GM18873 (cell line): Measurements from ENCODE around the gene S100A16.
"Not testable (repeated sequence)": the region's sequence is repeated elsewhere in the genome, so short reads cannot be mapped to it uniquely, and the experiment has no call there.

Experiments used
- ATAC-seq: cut with Tn5 transposase; IDR thresholded peaks from one replicate; pipeline ENCODE4 v1.9.1; 2021; ENCODE audit warnings: mild to moderate bottlenecking, moderate library complexity, moderate number of reproducible peaks; ENCODE audit not compliant: unreplicated experiment, low FRiP score

The S100A16 gene

GRCh38 chr1:153592748-153593147, 20.2 kb downstream of the S100A16 start:
- no peak for ATAC-seq

- ATAC-seq = no peak
These were observed 24.5 kb downstream of the S100A16 start for GRCh38 chr1:153588482-153588881.

GRCh38 chr1:153588033-153588432, 24.9 kb downstream of the S100A16 start:
- not testable (repeated sequence) for ATAC-seq

- no peak for ATAC-seq
These were observed 25.6 kb downstream of the S100A16 start for GRCh38 chr1:153587314-153587713.

DNA sequence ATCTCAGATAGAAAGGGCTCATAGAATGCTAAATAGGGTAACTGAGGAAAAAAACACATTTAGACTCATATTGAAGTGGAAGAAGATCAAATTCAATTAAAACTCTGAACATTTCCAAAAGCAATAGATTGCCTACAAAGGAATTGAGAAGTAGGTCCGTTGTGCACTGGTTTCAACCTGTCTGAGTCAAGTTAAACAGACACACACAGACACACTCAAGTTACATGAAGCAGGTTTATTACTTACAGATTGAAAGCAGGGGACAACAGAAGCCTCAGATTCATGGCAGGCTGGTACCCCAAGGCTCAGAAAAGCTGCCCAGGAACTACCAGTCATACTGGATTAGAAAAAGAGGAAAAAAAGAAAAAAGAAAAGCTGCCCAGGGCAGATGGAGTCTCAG, 26.6 kb downstream of the S100A16 start:
- ATAC-seq = no peak

DNA sequence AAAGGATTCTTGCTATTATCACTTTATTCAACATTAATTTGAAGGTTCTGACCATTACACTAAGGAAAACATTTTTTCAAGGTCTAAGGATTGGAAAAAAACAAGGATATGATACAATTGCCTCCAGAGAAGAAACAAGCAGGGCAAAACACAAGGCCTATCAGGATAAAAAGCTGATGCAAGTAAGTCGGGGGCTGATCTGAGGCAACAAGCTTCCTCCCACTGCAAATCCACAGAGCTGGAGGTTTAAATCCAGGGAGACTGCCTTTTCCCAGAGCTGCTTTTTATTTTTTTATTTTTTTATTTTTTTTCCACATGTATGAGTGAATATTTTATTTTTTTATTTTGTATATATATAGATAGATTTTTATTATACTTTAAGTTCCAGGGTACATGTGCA, 27.9 kb downstream of the S100A16 start:
- ATAC-seq = no peak

DNA sequence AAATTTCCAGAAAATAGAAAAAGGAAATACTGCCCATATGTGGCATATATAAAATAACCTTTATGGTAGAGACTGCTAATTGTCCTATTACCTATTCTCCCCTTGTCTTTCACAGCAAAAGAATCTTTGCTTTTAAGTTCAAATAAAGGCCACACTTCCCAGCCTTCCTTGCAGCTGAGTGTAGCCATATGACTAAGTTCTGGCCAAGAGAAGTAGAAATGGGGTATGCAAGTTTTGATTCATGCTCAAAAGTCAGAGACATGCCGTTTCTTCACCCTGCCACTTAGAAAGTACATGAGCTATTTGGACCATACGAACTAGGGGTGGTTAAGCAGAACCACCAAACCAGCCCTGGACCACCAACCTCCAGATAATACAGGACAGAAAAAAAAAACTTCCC, 29.0 kb downstream of the S100A16 start:
- no peak for ATAC-seq

GRCh38 chr1:153583514-153583913, 29.4 kb downstream of the S100A16 start:
- not testable (repeated sequence) for ATAC-seq

DNA sequence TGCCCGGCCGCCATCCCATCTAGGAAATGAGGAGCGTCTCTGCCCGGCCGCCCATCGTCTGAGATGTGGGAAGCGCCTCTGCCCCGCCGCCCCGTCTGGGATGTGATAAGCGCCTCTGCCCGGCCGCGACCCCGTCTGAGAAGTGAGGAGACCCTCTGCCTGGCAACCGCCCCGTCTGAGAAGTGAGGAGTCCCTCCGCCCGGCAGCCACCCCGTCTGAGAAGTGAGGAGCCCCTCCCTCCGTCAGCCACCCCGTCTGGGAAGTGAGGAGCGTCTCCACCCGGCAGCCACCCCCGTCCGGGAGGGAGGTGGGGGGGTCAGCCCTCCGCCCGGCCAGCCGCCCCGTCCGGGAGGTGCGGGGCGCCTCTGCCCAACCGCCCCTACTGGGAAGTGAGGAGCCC, 30.1 kb downstream of the S100A16 start:
- ATAC-seq = not testable (repeated sequence)

- no peak for ATAC-seq
These were observed 34.0 kb downstream of the S100A16 start for GRCh38 chr1:153578936-153579335.

DNA sequence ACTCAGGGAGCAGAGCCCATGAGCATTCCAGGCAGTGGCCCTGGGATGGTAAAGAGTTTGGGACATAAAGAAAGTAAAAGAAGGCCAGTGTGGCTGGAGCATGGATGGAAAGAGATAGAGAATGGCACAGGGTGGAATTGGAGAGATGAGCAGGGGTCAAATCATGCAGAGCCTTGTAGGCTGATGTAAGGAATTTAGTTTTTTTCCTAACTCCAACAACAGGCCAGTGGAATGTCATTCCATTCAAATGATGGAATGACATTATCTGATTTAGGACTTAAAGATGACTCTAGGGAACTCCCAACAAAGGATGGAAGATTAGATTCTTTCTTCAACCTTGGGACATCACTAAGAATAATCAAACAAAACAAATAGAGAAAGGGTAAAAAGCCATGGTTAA, 34.4 kb downstream of the S100A16 start:
- no peak for ATAC-seq

GRCh38 chr1:153577624-153578051, 35.3 kb downstream of the S100A16 start:
- ATAC-seq = no peak

GRCh38 chr1:153577138-153577537, 35.8 kb downstream of the S100A16 start:
- ATAC-seq = no peak

GRCh38 chr1:153575497-153575896, 37.4 kb downstream of the S100A16 start:
- ATAC-seq = not testable (repeated sequence)

DNA sequence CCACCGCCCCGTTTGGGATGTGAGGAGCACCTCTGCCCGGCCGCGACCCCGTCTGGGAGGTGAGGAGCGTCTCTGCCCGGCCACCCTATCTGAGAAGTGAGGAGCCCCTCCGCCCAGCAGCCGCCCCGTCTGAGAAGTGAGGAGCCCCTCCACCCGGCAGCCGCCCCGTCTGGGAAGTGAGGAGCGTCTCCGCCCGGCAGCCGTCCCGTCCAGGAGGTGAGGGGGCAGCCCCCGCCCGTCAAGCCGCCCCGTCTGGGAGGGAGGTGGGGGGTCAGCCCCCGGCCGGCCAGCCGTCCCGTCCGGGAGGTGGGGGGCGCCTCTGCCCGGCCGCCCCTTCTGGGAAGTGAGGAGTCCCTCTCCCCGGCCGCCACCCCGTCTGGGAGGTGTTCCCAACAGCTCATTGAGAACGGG, 37.9 kb downstream of the S100A16 start:
- ATAC-seq = not testable (repeated sequence)

GRCh38 chr1:153573351-153573750, 39.6 kb downstream of the S100A16 start:
- no peak for ATAC-seq

DNA sequence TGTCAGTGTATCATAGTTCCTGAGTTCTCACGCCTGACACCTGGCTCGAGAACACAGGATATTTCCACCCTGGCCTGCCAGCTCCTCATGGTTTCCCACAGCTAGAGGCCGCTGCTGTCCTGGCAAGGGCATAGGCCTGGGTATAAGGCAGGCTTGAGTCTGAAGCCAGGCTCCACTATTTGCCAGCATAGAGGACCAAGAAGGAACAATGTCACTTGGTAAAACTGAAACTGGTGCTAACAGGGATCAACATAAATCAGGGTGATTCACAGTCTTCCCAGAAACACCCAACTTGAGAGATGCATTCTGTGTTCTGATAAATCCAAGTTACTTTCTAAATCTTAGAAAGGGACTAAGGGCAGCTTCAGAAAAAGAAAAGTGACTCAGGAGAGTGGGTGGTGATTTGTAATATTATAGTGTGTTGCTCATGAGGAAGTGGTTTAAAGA, 40.3 kb downstream of the S100A16 start:
- ATAC-seq = no peak

DNA sequence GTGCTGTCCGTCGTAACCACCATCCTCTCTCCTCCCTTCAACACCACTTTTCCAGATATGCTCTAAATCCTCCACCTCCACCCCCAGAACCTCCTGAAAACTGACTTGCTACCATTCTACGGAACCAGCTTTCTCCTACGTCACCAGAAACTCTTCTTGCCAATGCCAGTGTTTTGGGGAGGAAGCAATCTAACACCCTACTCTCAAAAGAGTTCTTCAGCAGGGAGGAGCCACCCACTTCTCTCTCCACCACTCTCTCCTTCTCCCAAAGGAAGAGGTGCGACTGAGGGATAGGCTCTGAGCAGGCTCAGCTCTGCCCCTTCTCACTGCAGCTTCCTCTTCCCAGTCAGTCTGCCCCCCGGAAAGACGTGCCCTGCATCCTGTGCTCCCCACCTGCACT, 41.2 kb downstream of the S100A16 start:
- ATAC-seq = no peak

GRCh38 chr1:153570874-153571273, 42.1 kb downstream of the S100A16 start:
- no peak for ATAC-seq

DNA sequence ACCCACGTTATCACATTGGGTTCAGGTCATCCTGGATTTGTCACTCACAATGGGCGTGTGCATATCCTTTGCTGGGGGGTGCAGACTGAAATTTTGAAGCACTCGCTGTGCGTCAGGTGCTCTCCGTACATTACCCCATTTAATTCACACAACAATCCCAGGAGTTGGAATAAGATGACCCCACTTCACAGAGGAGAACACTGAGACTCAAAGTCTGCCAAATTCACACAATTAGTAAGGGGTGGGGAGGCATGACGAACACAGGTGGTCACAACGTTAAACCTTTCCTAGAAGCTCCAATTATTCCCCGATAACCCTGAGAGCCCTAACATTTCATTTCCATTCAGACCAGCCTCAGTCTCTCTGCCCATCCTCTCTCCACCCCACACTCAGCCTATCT, 43.5 kb downstream of the S100A16 start:
- ATAC-seq = no peak

DNA sequence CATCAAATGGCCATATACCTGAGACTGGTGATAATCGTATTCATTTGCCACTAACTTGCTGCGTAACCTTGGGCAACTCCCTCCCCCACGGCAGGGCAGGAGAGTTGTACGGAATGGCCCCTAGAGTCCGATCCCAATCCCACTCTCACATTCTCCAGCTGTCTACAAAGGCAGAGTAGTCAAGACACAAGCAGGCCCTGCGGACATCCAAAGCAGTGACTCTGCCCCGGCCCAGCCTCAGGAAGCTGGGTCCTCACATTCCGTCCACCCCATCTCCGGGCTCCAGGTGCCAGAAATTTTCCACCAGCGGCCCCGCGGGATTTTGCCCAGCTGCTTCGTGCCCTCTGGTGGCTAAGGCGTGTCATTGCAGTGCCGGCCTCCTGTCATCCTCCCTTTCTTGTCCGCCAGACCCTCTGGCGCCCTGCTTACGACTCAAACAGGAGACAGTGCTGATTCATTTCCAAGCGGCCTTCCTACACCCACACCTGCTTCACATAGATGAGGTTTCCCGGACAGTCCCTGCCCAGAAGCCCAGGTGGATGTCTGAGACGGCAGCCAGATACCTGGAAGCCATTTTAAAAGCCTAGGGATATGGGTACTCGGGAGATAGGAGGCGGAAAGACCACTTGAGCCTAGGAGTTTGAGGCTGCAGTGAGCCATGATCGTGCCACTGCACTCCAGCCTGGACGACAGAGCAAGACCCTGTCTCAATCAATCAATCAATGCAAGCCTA, 44.4 kb downstream of the S100A16 start:
- no peak for ATAC-seq

DNA sequence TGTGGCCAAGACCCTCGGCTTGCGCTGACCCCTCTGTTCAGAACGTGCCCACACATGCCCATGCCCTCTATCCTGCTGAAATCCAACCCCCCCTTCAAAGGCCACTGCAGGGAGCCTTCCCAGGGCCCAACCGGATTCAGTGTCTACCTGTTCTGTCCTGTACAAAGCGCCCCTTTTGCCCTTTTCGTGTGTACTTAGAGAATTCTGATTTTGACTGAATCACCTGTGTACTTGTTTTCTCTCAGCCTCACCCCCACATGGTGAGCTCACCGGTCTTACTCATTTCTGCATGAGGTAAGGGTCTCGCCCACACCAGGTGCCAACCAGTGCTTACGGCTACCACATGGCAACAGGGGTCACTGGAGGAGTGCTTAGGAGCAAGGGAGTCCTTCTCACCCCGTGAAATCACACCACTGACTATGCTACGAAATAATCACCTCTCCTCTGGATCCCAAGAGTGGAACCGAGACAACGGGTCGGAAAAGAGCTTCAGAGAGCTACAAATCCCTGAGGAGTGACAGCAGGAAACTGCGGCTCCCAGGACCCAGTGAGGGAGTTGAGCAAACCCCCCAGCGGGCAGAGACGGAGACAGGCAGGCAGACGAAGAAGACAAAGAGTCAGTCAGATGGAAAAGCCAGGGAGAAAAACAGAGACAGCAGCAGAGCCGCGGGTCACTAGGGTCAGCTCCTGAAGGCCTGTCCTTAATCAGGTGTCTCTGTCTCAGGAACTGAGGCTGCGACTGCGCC, 45.1 kb downstream of the S100A16 start:
- no peak for ATAC-seq
